Fibroblast of skin of scalp (primary cell): Measurements from ENCODE around the gene SYNC. TPM values are rescaled to one million over a fixed set of nuclear protein-coding genes. Genes with fewer than 3 reads are reported as not detected.

Experiments used
- DNase-seq: peaks from one replicate; pipeline ENCODE4 v3.0.0-alpha.2; 2013
- polyA plus RNA-seq, 2 experiments: library from polyadenylated mRNA; unstranded; fragments of 120-200 nt; gene quantifications; one replicate each; pipeline ENCODE4 v1.2.1, GENCODE V29; 2013; ENCODE audit not compliant: insufficient read length in 2 of 2

Gene SYNC
- 86.7 TPM for polyA plus RNA-seq (2013, experiment 1 of 2; ENCODE audit: insufficient read length)
- 88.7 TPM for polyA plus RNA-seq (2013, experiment 2 of 2; ENCODE audit: insufficient read length)

DNA sequence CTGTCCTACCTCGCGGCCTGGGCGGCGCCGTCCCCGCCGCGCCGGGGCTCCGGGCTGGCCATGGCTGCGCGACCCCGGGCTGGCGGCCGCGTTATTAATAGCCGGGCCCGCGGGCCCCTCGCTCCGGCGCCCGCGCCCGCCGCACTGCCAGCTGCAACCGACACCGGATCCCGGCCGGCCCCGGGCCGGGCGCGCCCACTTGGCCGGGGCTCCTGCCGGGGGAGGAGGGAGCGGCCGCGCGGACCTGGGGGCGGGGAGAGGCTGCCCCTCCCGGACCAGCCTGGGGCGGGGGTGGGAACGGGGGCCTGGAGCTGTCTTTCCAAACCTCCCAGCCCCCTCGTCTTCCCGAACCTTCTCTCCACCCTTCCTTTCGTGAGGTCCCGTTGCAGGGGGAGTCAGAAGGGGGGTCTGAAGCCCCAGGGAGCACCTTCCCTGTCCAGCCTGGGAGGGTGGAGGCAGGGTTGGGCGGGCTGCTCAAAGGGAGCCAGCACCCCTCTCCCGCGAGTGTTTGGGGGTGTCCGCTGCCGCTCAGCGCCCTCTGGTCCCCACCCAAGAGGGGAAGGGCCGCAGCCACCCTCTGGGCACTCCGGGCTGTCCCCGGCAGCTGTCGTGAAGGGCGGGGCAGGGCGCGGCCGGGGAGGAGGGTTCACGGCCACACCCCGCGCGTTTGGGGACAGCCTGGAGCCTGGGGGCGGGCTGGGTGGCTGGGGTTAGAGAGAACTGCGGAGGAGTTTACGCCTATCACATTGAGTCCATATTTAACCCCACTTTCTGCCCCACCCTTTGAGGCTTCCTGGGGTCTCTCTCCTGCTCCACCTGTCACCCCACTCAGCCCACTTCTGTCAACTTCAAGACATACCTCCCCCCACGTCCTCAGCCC is at the start of gene SYNC:
SYNC (minus strand) TSS at position 172 of the 880 bp plus-strand sequence; CDS start at position 62, 110 bp downstream.
- DNase-seq: peak; percentile 97

DNA sequence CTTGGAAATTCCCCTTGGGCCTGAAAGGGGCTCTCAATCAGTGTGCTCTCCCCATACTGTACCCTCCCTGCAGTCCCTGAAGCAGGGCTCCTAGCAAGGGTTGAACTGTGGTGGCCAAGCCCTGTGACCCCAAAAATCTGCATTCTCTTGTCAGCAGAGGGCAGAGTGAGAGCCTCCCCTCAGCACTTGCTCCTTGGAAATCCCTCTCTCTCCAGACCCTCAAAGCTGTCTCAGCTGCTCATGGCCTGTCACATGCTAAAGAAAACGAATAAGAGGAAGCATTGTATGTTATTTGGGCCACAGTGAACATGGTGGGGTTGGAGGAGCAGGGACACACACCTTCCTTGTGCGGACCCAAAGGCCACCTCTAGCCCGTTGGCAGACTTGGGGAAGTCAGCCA is 47.2 kb upstream of the SYNC start:
- DNase-seq: no peak

DNA sequence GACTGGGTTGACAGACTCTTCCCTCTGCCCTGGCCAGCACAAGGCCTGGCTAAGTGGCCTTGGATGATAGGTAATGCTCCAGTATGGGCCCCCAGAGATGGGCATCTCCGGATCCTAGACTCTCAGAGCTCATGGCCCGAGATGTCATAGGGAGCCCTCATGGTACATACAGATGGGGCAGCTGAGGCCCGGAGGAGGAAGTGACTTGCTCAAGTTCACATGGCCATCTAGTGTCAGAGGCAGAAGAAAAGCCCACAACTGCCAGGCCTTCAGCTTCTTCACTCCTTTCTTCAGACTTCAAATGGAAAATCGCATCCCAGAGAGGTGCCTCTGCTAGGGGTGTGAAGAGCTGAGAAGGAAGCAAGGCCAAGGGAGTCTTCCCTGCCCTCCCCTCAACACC is 46.8 kb upstream of the SYNC start:
- no peak for DNase-seq

DNA sequence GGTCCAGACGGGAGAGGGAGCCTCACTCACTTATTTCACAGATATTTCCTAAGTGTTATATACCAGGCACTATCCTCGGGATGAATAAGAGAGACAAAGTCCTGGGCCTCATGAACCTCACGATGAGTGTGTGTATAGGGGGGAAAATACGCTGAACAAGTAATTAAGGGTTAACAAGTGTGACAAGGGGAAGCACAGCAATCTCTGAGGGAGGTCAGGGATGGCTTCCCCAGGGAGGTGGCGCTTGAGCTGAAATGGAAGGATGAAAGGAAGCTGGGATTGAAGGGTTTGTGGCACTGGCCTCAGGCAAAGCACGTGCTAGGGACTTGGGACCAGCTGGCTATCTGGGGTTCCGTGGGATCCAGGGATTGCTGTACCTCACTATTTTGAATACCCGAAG is 46.4 kb upstream of the SYNC start:
- no peak for DNase-seq

DNA sequence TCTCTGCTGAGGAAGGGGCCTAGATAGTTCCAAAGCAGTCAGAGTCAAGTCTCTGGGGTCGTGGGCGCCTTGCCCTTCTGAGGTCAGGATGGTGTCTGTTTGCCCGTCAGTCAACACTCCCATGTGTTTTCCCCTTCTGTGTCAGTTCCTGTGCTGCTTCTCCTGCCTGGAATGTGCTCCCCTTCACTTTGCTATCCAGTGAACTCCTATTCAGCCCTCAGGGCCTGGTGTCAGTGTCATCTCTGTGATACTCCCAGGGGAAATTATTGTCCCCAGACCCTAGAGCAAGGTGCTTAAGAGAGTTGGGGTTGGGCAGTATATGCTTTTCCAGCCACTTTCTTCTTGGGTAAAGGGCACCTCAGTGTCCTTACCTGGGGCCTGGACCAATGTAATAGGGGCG is 45.8 kb upstream of the SYNC start:
- no peak for DNase-seq

DNA sequence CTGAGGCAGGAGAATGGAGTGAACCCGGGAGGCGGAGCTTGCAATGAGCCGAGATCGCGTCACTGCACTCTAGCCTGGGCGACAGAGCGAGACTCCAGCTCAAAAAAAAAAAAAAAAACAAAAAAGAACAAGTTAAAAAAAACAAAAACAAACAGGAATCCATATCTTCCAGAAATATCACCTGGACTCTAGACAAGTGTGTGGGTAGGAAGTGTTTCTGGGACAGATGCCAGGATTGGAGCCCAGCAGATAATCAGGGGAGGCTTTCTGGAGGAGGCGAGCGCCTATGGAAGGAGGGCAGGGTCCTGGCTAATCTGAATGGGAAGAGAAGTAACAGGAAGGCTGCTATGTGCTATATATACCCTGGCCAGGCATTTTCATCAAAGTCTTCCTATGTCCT is 43.6 kb upstream of the SYNC start:
- DNase-seq: no peak

DNA sequence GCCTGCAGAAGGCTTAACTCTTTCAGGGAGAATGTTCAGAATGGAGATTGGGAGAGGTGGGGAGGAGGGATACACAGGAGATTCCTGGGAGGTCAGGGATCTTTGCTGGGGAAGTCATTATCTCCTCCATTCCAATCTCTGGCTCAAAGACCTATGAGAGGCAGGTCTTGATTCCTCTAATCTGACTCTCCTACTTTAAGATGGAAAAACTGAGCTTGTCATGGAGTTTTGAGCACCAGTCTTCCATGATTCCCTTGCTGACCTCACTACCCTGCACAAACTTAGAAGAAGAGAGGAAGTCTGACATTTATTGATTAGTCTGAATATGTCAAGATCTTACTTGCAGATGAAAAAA is 41.5 kb upstream of the SYNC start:
- DNase-seq: no peak

DNA sequence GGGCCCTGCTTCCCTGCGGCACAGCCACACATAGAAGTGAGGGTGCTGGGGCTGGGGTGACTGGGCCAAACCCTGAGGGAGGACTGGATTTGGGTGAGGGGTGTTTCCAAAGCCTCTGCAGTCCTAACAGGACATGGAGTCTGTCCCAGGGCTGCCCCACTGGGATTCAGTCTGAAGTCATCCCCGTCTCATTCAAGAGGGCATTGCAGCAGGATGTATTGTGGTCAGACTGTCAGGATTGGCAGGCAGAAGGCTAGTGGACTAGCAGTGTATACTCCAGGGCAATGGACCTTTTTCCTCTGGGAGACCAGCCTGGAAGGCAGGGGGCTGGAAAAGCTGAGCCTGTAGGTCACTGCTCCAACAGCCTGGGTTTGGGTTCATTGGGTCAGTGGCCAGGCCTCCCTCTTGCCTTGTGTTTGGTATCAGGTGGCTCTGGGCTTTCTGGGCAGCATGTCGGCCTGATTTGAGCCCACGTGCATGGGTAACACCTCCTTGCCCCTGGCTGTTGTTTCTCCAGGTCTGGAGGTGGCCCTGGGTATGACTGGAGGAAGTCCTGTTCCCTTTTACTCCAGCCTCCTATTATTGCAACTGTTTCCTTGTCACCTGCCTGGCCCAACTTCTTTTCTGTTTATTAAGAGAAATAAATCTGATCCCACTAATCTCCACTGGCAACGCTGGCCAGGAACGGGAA is 41.0 kb upstream of the SYNC start:
- no peak for DNase-seq

DNA sequence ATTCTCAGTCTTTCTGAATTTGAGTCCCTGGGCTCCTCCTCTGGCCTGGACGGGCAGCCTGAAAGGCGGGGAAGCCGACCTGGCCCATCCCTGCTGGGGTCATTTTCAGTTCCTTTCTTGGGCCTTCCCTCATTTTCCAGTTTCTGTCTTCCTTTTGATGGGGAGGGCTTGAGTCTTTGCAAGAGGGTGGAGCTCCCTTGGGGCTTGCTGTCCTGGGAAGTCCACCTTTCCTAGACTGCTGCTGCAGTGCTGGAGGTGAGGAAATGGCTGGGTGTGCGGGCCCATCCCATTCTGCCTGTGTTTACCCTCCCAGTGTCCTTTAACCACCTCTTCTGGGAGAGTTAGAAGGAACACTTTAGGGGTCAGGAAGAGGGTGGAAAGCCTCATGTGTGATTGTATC is 40.4 kb upstream of the SYNC start:
- DNase-seq: no peak

DNA sequence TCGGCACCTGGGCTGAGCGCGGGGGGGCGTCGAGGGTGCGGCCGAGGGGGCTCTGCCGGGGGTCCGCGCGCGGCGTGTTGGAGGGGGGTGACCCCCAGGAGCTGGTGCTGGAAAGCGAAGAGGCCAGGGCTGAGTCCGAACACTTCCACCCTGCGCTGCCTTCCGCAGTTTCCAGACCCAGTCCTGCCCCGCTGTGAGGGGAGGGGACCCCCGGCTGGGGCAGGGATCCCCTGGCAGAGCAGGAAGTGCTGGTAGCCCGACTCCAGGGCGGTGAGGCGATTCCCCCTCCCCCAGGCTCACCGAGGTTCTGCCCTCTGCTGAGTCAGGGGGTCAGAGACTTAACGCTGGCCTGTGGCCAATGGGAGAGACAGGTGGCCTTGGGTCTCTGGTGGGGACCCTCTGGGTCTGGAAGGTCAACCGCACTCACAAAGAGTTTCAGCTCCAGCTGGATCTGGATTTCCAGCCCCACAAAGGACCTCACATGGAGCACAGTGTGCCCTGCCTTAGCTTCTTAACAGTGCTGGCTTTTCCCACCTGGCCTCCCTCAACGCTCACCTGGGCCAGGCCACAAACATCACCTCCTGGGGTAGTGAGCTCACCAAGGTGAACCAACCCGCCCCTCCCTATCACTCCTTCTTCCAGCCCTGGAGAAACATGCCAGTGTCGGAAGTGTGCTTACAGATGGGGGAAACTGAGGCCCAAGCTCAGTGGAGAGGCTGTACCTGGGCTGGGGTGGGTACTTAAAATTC is 39.8 kb upstream of the SYNC start:
- no peak for DNase-seq

DNA sequence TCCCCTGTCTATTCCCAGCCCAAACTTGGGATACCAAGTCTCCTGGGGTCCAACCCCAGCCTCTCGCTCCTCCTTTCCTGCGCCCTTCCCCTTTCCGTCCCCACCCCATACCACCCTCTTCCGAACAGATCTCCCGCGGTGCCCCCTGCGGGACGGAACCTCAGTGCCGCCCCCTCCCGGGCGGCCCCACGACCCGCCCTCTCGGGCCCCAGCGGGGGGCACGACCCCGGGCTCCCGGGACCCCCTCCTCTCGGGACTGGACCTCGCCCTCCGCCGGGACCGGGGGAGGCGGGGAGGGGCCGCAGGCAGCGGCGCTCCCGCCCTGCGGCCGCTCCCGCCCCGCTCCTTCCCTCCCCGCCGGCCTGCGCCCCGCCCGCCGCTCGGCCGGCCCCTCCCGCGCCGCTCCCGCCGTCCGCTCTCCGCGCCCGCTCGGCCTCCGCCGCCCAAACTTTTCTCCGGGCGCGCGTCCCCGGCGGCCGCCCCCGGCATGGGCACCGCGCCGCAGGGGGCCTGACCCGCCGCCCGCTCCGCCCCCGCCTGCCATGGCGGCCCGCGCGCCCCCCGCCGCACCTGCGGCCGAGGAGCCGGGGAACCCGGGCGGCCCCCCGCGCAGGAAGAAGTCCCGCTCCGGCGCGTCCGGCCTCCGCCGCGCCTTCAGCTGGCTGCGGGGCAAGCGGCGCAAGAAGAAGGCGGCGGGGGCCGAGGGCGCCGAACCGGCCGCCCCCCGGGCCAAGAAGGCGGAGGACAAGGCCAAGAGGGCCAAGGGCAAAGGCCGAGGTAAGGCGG is 39.0 kb upstream of the SYNC start:
- DNase-seq: peak; percentile 44

DNA sequence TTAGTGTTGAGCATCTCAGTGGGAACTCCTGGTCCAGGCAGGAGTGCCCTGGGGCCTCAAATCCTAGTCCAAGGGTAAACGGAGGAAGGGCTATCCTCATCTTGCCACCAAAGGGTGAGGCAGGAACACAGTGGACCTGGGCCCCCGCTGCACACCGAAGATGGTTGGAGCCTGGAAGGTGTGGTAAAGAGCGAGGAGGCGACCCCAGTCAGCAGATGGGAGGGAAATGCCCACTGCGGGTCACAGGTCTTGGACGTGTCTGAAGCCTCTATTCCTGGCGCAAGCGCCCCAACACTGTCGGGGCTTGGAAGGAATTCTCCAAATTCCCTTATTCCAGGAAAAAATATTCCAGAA is 38.5 kb upstream of the SYNC start:
- no peak for DNase-seq

DNA sequence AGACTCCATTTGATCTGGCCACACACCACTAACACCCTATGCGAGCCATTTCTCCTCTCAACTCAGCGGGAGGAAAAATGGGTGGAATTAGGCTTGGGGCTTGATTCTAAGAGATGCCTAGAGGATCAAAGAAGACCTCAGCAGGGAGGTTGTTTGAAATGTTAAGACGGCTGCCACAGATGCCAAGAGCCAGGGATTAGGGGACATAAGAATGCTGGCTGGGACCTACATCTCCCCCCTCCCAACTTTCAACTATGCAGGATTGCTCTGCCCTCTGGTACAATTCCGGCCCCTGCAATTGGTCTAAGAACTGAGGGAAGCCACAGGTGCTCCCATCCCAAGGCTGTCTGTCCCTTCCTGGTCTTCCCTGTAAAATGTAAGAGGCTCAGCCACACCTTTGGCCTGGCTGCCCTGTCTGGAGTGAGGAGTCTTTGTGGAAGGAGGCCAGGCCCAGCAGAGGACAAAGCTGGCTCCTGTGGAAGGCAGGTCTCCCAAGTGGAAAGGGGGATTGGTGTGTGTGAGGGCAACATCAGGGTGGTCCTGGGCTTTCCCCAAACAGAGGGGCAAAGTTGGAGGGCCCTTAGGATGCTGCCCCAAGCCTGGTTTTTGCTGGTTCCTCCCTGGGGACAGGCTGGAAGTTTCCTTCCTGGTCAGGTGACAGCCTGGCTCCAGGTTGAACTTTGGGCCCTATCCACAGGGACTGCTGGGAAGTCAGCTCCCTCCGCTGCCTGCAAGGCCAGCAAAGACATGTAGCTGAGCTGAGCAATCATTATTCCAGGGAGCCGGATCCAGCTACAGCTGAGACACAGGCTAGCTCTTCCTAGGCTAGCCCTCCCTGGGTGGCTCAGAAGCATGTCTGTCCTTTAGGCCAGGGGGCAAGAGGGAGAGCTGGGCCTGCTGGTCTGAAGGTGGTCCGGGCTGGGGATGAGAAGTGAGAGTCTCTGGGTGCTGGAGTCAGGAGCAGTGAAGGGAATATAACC is 34.5 kb upstream of the SYNC start:
- DNase-seq: no peak

DNA sequence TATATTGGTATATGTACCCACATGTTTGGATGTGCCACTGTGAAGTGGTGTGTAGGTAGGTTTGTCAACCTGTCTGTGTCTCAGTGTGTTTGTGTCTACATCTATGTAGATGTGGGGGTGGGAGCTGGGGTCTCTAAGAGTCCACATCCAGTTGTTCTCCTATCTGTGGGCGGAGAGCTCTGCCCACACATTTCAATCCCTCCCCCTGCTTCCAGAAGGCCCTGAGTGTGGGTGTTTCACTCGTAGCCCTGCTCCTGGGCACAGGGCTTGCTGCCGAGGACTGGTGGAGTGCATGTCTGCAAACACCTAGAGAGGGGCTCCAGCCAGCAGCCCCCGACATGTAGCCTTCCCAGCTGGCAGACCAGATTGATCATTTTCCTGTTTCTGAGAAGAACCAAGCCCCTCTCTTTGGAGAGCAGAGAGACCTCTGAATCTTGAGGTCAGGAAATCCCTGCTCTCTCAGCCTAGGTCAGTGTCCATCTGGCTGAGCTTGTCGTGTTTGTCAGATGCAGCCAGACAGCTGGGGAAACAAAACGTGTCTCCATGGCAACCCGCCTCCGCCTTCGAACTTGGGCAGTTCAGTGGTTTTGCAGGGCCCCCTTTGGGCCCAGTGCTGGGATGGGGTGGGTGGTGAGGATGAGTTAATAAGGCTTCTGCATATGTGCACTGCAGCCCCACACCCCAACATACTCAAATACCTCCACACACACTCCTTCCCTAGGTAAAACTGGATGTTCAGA is 31.2 kb upstream of the SYNC start:
- no peak for DNase-seq

DNA sequence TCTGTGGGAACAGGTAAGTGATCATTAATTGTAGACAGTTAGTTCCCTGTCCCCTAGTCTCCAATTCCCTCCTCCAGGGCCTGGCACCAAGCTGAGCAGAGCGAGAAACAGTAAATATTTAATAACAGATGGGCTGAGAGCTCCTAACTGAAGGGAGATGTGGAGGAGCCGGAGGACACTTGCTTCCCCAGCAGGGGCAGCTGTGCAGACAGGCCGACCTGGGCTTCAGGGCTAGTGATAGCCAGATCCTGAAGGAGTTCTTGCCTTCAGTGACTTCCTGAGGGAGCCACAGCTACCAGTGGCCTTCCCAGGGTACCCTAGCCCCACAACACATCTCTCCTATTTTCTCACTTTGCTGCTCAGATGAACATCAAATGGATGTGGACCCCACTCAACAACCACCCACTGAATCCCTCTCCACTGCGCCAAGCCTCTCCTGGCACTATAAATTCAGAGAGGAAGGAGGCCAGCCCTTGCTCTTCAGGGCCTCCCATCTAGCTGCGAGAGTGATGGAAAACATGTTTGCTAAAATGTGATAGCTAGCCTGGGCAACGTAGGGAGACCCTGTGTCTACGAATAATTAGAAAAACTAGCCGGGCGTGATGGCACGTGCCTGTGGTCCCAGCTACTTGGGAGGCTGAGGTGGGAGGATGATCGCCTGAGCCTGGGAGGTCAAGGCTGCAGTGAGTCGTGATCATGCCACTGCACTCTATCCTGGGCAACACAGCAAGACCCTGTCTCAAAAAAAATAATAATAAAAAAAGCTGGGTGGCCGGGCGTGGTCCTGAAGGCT is 26.9 kb upstream of the SYNC start:
- DNase-seq: no peak

DNA sequence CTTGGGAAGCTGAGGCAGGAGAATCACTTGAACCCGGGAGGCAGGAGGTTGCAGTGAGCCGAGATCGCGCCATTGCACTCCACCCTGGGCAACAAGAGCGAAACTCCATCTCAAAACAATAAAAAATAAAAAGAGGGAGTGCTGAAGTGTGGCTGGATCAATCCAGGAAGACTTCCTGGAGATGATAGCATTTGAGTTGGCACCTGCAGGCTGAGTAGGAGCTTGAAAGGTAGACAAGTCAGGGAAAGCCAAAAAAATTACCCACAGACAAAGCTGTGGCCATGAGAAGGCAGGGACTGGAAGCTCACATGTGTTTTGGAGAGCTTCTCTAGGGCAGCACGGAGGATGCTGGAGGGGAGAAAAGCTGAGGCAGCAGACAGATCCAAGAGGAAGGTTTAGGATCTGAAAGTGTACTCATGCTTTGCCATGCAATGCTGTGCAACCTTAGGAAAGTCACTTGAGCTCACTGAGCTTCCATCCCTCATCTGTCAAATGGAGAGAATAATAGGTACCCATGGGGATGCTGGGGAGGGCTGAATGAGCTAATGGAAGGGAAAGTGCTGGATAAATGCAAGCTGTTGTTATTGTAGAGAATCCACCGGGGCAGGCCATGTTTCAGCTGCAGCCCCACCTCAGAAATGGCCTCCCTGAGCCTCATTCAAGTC is 26.0 kb upstream of the SYNC start:
- no peak for DNase-seq

DNA sequence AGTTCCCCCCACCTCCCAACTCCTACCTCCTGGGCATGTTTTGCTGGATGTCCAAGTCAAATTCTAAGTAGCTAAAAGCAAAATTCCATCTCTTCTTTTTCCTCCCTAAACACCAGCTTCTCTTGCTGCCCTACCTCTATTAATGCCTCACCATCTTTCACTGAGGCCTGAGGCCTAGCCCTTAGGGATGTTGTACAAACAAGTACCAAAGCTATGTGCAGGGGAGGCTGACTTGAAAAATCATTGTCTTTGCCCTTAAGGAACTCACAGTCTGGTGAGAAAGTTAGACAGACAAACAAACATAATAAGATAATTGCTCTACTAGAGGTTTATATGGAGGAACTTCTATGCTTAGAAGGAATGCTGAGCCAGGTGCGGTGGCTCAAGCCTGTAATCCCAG is 25.3 kb upstream of the SYNC start:
- DNase-seq: no peak

DNA sequence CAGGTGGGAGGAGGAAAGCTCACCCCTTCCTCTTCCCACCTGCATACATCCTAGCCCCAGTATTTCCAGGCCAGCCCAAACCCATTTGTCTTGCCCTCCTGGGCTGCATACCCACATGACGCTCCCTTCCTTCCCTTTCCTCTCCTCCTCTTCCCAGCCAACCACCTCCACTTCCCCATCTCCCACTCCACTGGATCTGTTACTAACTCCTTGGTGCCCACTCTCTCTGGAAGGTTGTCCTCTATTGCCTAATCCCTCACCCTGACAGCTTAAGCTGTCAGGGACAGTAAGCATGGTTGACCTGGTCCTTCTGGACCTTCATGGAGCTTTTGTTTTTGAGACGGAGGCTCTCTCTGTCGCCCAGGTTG is 23.0 kb upstream of the SYNC start:
- no peak for DNase-seq
